ENCODE measurements around the gene WAS.

DNA sequence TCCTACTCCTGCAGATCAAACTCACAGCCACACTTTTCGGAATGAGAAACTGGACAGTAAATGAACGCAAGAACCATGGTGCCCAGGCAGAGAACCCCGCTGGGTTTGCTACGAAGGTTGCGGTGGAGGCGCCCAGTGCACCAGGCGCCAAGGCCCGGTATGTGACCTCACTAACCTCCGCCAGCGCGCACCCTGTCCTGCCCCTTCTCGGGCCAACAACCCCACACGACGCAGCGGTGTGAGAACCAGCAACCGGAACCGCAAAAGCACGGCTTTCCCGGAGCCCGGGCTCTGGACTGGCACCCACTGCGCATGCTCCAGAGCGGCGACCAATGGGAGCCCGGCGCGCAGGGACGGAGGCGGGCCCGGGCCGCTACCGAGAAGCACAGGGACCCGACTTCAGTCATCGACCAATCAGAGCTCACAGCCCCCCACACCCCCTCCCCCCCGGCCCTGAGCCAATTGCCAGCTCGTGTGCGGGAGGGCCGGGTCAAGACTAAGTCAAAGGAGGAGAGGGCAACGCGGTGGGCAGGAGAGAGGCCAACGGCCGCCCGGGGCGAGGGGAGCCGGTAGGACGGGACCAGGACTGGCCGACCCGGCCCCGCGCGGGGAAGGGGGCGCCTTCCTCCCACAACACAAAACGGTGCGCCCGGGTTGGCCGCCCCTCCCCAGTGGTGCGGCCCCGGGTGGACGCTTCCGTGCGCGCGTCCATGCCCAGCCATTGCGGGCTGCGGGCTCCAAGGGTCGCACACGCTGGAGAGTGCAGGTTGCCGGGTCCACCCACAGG, 7.3 kb upstream of the WAS start:
- no peak for TF ChIP-seq KDM1A (IDR thresholded peaks at IDR 0.05; ENCODE audit: low read depth)
- TF ChIP-seq POLR2A (IDR thresholded peaks at IDR 0.05; ENCODE audit: low read length): peak; percentile 64
- TF ChIP-seq, protein P1, sequence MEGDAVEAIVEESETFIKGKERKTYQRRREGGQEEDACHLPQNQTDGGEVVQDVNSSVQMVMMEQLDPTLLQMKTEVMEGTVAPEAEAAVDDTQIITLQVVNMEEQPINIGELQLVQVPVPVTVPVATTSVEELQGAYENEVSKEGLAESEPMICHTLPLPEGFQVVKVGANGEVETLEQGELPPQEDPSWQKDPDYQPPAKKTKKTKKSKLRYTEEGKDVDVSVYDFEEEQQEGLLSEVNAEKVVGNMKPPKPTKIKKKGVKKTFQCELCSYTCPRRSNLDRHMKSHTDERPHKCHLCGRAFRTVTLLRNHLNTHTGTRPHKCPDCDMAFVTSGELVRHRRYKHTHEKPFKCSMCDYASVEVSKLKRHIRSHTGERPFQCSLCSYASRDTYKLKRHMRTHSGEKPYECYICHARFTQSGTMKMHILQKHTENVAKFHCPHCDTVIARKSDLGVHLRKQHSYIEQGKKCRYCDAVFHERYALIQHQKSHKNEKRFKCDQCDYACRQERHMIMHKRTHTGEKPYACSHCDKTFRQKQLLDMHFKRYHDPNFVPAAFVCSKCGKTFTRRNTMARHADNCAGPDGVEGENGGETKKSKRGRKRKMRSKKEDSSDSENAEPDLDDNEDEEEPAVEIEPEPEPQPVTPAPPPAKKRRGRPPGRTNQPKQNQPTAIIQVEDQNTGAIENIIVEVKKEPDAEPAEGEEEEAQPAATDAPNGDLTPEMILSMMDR (IDR thresholded peaks at IDR 0.05): no peak
- TF ChIP-seq, protein P2, sequence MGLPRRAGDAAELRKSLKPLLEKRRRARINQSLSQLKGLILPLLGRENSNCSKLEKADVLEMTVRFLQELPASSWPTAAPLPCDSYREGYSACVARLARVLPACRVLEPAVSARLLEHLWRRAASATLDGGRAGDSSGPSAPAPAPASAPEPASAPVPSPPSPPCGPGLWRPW (IDR thresholded peaks at IDR 0.05): no peak
- TF ChIP-seq ZNF302 (CRISPR knock-in tag; IDR thresholded peaks at IDR 0.05): no peak
- TF ChIP-seq, protein P3, sequence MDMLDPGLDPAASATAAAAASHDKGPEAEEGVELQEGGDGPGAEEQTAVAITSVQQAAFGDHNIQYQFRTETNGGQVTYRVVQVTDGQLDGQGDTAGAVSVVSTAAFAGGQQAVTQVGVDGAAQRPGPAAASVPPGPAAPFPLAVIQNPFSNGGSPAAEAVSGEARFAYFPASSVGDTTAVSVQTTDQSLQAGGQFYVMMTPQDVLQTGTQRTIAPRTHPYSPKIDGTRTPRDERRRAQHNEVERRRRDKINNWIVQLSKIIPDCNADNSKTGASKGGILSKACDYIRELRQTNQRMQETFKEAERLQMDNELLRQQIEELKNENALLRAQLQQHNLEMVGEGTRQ (IDR thresholded peaks at IDR 0.05): no peak
- no peak for TF ChIP-seq RARB (CRISPR knock-in tag; IDR thresholded peaks at IDR 0.05)
- TF ChIP-seq MYC (IDR thresholded peaks at IDR 0.05; ENCODE audit: borderline replicate concordance, low read length): no peak
- peak; percentile 60 to 72; a peak in 4 of 5 replicates for TF ChIP-seq JUN (IDR thresholded peaks at IDR 0.05)

Measured in A549 (cell line).